NCI-H345 (cell line): ENCODE data around the gene CREB5.
"Not testable (repeated sequence)": the region's sequence is repeated elsewhere in the genome, so short reads cannot be mapped to it uniquely, and the experiment has no call there.

ENCODE experiments used
- DNase-seq: peaks from one replicate; lab custom pipeline; 2025; lab: John Stamatoyannopoulos, UW

The CREB5 gene

DNA sequence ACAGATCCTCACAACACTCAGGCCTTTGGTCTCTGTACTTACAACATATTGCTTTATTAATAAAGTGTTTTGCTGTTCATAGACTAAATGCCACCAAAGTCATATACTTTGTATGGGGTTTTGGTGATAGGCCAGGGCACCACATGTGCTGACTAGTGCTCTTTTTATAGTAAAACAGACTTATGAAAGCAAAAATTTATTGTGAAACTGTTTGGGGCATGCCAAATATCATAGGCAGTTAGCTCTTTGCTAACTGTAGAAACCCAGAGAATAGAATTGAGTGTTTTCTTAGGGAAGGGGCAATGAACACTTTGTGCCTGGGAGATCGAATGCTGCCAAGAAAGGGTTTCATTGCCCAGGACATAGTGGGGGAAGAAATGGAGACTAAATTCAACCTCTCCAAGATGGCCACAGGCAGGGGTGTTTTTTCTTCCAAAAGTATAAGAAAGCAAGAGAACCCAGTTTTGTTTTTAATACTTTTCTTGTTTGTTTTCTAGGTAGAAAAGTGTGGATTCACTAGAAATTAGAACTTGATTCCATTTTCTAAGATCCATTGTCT lies 403.1 kb downstream of the CREB5 start:
- DNase-seq, result no peak

DNA sequence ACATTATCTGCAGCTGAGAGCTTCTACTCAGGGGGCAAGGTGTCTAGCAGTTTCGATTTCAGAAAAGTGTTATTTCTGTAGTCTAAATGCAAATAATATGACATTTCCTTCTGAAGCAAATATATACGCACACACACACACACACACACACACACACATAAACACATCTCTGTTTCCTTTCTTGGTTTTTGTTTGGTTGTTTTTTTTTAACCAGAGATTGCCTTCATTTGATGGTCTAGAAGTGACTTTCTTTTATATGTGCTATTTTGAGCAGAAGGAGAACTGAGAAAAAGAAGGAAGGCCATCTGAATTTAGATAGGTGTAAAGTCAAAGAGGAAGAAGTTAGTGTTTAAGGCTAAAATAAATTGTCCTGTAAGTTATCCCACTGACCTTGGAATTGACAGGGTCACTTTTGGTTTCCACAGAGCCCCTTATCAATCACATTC lies 403.6 kb downstream of the CREB5 start:
- no peak for DNase-seq

DNA sequence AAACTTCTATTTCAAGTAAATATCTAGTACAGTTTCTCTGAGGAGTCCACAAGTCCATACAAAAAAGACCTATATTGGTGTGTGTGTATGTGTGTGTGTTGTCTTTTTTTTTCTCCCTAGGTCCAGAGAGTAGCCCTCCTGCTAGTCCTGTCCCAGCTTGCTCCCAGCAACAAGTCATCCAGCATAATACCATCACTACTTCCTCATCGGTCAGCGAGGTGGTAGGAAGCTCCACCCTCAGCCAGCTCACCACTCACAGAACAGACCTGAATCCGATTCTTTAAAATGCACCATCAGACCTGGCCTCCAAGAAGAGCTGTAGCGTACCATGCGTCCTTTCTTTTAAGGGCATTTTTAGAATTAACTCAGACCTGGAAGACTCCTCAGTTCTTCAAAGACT lies 406.7 kb downstream of the CREB5 start:
- DNase-seq, result no peak

DNA sequence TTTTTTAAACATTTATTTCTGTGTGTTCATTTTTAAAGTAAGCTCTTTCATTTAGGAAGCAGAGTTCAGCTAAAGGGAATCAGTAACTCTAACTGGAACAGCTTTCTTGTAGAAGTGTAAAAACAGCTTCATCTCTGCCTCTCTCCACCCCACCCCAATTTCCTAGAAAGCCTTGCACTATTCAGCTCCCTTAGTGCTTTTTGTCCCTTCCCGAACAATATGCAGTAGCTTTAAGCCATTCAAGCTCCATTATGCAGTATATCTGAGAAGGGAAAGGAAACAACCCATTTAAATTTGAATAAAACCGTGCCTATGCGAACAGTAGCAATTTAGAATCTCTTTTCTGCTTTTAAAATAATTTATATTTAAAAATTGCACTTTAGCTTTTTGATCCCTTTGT lies 411.3 kb downstream of the CREB5 start:
- DNase-seq, result no peak

DNA sequence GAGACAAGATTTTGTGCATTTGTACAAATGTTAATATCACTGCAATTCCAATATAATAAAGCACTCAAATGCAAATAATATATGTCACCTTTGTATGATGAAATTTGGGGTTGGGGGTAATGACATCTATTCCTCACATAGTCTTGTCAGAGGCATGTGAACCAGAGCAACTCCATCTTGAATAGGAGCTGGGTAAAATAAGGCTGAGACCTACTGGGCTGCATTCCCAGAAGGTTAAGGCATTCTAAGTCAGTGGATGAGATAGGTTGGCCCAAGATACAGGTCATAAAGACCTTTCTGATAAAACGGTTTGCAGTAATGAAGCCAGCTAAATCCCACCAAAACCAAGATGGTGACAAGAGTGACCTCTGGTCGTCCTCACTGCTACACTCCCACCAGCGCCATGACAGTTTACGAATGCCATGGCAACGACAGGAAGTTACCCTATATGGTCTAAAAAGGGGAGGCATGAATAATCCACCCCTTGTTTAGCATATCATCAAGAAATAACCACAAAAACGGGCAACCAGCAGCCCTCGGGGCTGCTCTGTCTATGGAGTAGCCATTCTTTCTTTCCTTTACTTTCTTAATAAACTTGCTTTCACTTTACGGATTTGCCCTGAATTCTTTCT lies 413.6 kb downstream of the CREB5 start:
- not testable (repeated sequence) for DNase-seq

DNA sequence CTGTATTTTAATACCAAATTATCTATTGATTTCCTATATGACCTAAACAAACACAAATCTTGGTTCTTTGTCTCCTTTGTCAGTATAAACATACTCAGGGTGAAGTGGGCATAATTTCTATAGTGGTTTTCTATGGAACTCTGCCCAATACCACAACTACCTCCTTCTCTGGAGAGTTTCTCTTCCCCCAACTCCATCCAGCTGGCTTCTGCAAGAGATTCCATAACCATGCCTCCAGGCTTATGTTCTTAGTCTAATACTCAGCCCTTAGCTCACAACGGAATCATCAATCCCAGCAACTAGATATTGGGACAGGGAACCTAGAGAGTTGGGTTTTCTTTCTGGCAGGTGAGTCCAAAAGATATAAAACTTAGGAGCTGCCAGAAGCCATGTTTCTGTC lies 418.5 kb downstream of the CREB5 start:
- DNase-seq, result no peak

DNA sequence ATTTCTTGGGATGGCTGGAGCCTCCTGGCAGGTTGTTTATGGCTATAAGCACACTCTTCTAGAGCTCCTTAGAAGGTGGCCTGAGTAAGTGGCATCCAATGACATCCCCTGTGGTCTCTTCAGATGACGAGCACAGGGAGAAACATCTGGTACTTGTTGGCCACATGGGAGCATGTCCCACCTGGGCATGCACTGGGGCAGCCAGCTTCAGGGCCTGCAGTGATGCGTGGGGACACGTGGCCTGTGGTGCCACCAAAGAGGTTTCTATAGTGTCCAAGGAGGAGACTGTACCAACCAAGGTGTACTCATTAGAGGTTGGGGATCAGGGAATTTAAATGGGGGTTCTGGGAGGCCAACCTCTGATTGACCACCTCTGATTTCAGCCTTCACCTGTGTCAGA lies 420.4 kb downstream of the CREB5 start:
- no peak for DNase-seq

DNA sequence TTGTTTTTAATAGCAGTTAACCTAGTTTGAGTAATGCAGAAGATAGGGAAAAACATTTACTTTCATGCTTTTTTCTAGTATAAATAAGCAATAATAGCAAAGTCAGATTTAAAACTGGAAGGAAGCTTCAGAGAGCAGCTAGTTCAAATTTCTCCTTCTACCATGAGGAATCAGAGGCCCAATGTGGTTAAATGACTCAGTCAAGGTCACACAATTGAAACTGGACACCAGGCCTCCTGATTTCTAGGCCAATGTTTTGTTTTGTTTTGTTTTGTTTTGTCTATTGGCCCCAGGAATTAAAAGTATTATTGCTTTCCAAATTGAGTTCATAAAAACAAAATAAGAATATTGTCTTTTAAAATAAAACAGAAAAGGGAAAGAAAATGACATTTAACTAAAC lies 423.5 kb downstream of the CREB5 start:
- DNase-seq, result no peak

DNA sequence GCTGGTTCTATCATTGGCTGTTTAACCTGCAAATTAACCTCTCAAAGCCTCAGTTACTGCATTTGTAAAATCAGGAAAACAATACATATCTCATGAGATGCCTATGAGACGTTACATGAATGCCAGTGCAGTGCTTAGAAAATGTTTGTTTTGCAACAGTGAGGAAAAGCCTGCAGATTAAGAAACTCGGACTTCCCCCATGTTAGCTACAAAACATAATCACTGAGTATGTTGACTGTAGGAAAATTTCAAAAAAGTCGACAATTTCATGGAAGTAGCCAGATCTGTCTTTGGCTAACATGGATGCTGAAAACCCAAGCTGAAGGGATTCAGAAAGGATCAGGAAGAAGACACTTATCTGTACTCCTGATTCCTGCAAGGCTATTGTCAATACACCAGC lies 424.4 kb downstream of the CREB5 start:
- DNase-seq, result no peak

DNA sequence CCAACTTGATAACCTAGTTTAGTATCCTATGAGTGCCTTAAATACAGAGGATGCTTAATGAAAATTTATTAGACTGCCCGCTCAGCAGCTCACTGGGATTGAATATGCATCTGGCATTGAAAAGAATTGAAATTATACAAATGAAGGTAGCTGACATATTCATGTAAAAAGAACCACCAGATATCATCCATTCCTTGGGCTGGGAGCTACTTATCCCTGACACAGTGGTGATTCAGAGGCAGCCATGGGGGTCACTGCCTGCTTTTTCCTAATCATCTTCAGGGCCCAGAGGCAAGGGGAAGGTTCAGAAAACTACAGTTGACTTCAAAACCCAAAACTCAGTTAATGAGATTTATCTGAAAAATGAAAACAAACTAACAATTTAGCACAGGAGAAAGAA lies 424.9 kb downstream of the CREB5 start:
- no peak for DNase-seq

DNA sequence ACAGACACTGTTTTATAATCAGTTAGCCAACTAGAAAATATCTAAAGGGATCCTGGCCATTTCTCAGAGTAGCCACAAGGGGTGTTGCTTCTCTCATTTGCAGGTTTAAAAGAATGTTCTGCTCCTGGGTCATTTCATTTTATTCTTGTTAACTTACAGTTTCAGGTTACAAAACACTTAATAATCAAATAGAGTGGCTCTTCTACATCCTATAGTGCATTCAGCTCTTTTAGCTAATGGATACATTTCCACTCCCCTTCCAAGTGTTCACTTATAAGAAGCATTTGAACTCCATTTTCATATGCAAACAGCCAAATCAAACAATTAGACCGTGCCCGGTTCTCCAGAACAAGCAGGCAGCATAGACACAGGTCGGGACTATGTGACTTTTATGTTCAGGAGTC lies 428.3 kb downstream of the CREB5 start:
- peak; percentile 5 for DNase-seq

DNA sequence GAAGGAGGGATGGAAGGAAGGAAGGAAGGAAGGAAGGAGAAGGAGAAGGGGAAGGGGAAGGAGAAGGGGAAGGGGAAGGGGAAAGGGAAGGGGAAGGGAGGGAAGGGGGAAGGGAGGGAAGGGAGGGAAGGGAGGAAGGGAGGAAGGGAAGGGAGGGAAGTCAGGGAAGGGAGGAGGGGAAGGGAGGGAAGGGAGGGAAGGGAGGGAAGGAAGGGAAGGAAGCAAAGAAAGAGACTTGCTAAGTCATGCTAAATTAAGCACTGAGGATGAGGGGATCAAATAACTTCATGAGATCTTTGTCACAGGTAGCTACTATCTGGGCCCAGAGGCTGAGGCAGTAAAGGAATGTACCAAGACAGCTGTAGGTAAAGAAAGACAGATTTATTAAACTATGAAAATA lies 429.4 kb downstream of the CREB5 start:
- no peak for DNase-seq

DNA sequence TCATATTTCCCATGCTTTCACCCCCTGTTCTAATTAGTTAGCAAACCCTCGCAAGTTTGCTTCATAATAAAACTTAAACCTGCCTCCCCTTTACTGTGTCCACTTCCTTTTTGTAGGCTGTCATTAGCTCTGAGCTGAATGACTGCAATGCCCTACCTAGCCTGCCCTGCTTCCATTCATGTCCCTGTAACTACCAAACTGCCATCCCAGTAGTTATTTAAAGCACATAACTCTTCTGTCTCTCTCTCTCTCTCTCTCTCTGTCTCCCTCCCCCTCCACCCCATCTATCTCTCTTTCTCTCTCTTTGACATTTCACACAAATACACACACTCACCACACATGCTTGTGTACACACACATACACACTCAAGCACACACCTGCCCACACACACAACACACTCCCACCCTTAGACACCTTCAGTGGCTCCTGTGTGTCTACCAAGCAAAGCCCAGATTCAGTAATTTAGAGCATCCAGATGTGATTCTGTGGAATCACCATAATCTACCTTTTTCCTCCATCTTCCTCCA lies 430.5 kb downstream of the CREB5 start:
- no peak for DNase-seq

DNA sequence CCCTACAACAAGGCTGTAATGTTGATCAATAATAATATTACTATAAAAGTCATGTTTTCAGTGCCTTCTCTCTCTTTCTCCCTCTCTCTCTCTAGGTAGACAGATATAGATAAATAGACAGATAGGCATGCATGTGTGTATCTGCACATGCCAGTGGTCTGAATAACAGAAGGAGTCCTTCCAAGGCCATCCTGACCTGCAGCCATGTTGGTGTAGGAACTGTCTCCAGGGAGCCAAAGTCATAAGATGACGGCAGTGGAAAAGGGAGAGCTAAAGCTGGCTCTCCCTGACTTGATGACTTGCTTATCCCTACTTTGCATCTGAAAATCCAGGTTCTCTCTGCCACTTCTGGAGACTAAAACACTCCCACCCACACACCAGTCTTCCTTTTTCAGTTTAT lies 432.8 kb downstream of the CREB5 start:
- DNase-seq, result no peak

DNA sequence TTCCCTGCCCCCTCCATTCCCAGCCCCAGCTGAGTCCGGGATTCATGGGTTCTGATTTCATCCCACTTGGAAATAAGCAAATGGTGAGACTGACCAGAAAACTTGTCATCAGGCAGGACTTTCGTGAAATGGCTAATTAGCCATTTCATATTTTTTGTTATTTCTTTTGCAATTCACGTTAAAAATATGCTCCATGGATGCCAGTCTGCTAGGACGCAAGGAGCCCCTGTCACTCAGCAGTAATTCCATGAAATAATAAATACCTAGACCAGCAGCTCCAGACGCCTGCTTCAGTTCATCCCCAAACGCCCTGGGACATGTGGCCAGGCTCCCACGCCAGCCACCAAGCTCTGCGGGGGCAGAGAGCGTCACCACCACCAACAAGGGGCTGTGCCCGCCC lies 434.9 kb downstream of the CREB5 start:
- no peak for DNase-seq

DNA sequence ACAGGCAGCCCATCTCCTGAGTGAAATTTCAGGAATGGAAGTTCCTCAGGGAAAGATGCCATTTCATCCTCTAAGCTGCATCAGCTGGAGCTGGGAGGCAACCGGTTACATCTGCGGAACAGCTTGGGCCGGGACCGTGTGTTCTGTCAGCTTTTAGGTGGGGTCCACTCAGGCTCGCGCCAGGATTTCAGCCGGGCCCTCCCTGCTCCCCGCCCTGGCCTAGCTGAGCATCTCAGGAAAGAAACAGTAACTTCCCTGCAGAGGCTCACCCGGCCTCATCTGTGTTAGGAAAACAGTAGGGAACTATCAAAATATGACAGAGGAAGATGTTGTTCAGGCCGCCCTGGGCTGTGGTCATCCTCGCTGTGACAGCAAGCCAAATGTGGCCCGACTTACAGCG lies 435.4 kb downstream of the CREB5 start:
- no peak for DNase-seq

DNA sequence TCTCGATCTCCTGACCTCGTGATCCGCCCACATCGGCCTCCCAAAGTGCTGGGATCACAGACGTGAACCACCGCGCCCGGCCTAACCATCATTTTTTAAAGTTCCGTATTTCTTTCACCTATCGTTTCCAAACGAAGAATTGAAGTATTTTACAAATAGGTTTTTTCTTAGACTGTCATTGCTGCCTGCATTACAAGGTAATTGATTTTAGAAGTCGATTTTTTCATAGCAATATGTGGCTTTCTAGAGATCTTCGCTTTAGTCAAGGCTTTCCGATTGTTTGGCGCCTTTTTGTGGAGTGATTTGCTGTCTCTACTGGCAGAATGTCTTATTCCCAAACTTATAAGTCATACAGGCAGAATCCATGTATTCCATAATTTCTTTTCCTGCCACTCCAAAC lies 436.6 kb downstream of the CREB5 start:
- no peak for DNase-seq

DNA sequence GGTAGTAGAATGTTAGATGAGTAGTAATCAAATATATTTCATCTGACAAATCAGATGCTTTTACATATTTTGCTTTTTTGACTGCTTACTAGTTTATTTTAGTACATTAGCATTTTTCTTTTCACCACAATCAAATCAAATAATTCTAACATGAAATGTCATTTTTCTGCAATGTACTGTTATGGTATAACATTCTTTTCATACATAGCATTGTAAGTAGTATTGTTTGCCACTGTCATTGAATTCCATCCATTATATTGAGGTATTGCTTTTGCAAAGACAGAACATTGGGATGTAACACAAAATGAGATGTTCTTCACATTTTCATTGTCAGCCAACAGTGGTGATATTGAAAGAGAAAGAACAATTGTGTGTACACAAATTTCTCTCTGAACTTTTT lies 438.4 kb downstream of the CREB5 start:
- no peak for DNase-seq

DNA sequence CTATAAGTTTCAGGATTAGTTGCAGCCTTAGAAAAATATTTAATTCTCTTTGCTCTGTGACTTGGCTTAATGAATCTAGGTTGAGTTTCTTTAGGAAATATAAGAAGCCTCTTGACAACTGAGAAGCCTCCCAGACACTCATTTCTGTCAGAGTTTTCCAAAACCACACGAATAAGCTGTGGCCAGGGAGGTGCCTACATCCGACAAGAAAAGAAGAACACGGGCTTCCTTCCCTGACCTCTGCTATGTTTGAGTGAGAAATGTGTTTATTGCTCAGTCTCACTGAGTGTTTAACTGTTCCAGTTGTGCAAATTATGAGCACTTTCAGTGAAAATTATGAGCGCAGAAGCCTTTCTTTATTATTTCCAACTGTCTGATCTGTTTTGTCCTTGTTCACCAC lies 440.8 kb downstream of the CREB5 start:
- DNase-seq, result no peak

DNA sequence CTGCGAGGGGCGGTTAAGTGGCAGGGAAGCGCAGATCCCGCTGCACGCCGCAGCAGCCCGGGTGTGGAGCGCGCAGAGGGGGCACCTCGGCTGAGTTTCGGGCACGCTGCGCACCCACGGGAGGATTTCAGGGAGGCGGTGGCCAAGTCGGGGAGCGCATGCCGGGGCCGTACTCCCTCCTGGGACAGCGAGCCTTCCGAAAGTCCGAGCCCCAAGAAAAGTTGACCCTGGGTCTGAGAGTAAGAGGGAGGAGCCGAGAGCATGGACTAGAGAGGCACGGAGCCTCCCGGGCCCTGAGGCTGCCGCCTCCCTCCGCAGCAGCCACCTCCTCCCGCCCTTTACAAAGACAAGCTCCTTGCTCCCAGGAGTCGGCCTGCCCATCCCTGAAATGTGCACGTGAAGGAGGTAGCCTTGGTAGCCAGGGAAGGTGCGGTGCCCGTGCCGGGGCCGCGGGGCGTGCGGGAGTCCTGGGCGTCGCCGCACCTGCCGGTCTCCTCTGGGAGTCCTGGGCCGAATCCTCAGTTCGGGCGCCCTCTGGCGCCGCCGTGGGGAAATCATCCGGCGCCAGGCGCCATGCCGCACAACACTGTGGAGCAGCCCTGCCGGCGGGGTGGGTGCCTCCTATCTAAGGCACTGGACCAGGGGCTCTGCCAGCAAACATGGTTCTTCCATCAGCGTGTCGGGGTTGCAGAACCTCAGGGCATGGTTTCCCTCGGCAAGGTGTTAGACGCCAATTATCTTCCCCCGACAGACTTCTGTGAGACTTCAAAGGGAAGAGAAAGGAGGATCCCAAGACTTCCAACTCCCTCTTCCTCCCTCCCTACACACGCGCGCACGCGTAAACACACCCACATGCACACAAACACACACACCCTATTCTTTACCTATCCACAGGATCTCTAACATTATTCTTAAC lies 441.8 kb downstream of the CREB5 start:
- DNase-seq, result peak; percentile 85

DNA sequence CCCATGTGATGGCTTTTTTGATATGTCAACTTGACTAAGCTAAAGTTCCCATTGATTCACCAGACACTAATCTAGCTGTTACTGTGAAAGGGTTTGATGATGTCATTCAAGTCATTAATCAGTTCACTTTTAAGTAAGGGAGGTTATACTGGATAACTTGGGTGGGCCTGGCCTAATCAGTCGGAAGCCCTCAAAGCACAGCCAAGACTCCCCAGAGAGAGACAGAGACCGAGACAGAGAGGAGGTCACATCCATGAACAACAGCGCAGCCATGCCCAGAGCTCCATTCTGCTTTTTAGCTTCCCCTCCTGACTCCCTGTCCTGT lies 442.4 kb downstream of the CREB5 start:
- no peak for DNase-seq

DNA sequence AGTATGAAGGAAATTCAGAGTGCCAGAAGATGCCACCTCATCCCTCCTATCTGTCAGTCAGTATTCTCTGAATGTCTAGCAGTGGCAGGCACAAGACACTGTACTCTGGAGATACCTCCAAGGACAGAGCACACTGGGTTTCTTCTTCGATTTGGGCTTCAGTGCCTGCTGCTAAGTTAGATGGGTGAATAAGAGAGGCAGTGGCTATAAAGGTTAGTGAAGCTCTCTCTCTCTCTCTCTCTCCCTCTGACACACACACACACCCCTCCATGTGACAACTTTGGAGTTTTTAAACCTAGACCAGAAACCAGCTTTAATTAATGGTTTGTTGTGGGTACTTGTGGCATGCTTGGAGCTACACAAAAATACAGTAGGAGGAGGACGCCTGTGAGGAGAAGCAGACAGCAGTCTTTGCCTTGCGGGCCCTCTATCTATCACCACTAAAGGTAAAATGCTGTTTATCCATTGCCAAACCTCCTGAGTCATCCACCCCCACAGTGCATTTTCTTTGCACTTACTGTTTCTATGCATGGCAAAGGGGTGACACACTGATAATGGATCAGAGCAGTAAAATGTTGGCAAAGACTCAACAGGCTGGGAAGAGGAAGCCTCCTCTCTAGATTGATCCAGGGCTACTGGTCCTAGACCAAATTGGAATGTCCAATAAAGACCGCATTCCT lies 443.4 kb downstream of the CREB5 start:
- DNase-seq, result no peak

DNA sequence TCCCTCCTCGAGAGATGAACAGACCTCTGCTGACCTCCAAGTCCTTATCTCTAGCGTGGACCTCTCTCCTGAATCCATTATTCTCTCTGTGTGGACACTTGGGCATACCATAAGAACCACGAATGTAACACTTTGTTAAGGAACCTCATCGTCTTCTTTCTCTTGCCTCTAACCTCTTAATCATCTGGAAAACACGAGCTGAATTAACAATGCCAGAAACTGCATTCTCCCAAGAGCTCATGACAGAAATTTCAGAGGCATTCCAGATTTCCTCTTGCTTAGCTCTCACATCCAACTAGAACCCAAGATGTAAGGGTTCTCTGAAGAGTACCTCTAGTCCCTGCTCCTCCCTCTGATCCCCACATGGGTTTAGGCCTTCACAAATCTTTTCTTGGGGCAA lies 444.3 kb downstream of the CREB5 start:
- DNase-seq, result no peak
